ENCODE measurements around the gene HRH4.

The HRH4 gene, protein sequence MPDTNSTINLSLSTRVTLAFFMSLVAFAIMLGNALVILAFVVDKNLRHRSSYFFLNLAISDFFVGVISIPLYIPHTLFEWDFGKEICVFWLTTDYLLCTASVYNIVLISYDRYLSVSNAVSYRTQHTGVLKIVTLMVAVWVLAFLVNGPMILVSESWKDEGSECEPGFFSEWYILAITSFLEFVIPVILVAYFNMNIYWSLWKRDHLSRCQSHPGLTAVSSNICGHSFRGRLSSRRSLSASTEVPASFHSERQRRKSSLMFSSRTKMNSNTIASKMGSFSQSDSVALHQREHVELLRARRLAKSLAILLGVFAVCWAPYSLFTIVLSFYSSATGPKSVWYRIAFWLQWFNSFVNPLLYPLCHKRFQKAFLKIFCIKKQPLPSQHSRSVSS

DNA sequence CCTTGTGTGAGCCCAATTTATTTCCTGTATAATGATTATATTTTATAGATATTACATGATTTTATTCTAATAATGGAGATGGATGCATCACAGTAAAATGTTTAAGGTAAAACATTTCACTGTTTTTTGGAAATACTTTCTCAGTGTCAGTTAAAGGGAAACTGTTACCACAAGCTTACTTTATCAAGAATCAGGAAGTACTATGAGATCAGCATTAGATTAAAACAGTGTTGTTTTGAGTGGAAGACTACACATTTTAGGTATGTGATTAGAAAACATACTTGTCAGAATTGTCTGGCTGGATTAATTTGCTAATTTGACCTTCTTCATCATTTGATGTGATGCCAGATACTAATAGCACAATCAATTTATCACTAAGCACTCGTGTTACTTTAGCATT, at the start of gene HRH4:
TSS of gene HRH4 (plus strand) at position 250 of the 400 bp plus-strand sequence. CDS start at position 342, 92 bp downstream.
- DNase-seq = no peak

DNA sequence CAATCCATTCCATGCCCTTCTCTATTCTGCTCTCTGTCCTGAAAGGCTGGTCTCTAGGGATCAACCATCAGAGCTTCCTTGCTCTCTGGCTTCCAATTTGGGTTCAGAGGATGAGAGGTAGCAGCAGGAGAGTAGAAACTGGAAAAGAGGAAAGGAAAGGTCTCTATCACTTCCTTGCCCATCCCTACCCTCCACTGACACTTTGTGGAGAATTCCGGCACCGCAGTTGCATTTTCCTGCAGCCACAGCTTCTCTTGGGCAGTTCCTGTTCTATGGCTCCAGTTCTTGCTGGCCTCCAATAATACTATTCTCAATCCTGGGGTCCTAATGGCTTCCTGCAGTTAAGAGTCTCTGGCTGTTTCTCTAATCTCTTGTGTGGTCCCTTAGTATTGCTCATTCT, 47.3 kb upstream of the HRH4 start:
- no peak for DNase-seq

DNA sequence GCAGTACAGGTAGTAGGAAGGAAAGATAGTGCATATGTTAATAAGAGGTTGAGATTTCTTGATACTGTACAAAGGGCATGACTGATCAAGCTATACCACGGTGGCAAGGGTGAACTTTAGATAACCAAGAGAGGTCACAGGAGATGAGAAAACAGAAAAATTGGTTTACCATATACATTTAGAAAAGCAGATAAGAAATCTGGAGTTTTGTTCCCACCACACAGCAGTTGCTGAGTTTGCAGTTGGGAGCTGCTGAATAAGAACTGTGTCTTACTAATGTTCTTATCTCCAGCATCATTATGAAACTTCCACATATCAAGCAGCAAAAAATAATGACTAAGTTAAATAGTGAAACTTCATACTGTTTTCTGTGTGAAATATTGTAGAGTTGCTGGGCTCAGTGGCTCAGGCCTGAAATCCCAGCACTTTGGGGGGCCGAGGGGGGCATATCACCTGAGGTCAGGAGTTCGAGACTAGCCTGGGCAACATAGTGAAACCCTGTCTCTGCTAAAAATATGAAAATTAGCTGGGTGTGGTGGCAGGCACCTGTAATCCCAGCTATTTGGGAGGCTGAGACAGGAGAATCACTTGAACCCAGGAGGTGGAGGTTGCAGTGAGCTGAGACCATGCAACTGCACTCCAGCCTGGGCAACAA, 46.0 kb upstream of the HRH4 start:
- DNase-seq = no peak

DNA sequence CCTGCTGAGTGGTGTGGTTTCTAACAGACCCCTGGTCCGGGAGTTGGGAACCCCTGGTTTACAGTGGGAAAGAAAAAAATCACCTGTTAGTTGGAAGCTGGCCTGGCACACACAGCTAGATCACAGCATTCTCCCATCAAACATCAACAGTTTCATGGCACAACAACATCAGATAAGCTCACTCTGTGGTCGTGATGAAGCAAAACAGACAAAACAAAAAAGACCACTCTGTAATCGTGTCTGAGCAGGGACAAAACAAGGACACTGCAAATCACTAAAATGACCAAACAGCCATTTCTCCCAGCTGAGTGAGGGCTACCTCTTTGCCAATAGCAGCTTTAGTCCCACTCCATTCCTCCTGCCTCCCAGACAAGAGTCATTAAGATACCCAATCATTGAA, 43.0 kb upstream of the HRH4 start:
- no peak for DNase-seq

DNA sequence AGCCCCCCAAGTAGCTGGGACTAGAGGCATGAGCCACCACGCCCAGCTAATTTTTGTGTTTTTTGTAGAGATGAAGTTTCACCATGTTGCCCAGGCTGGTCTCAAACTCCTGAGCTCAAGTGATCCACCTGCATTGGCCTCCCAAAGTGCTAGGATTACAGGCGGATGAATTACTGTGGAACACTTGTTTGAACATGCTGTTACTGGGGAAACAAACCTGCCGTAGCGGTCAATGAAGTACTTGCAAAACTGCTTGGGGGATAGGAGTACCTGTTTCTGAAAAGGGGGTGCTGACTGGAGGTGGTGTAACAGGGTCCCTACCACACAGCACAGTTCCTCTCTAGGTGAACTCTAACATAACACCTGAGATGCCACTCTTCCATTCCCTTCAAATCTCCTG, 39.9 kb upstream of the HRH4 start:
- DNase-seq = no peak

DNA sequence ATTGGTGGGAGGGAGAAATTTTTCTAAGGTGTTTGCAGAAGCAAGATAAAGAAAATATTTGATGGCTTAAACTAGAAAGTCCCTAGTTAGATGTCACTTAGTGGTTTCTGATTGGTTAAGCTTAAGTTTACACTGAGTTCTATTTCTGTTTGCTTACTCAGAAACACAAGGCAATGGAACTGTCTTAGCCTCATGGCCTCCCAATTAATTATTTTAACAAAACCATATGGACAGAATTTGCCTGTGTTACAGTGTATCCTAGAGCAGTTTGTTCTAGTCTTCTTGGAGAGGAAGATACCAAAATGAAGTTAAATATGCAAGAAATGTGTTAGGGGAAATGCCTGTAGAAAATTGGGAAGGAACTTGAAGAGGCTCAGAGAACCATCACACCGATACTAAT, 38.6 kb upstream of the HRH4 start:
- DNase-seq = no peak

DNA sequence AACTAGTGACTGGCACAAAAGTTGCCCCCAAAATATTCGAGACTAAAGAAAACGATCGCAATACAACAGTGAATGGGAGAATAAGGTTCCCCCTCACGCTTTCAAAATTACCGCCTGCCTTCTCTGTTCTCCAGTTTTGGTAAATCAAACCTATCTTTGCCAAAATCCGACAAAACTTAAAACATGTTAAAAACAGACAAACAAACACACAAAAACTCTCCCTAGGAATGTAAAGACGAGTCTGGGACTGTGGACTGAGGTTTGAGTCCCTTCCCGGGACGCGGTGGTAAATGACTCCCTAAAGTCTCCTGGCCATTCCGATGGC, 34.4 kb upstream of the HRH4 start:
- DNase-seq = no peak

DNA sequence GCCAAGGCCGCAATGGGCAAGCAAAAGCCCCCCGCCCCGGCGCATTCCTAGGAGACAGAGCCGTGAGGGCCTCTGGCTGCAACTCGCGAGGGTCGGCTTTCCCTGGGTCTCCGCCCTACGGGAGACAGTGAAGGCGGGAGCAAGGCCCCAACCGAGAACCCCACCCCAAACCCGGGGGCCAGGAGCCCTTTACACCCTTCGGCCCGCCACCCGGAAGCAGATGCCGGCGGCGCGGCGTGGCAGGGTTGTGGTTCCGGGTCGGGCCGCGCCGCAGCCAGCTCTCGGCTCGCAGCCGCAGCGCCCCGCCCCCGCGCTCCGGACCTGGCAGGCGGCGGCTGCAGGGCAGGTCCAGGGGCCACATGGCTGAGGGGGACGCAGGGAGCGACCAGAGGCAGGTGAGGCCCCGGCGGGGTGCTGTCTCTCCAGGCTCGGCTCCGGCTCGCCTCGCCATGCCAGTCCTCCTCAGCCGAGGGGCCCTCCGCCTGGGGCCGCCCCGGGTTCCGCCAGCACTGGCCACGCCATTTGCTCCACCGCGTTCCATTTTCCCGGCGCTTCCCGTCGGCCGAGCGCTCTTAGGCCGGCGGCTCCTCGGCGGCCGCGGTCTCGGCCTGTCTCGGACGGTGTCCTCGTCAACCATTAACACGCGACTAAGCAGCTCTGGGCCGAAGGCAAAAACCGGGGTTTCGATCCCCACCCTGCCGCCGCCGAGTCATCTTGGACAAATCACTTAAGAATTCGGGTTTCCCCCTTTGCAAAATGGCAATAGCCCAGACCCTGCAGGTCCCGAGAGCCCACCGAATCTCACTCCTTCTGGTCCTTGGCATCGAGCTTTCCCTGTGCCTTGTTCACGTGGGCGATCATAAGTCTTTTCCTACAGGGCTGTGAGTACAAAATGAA, 33.8 kb upstream of the HRH4 start, which contains the start of gene IMPACT:
TSS of gene IMPACT (plus strand) at position 273 of the 897 bp plus-strand sequence. CDS start at position 360, 87 bp downstream.
- peak; percentile 87 for DNase-seq

DNA sequence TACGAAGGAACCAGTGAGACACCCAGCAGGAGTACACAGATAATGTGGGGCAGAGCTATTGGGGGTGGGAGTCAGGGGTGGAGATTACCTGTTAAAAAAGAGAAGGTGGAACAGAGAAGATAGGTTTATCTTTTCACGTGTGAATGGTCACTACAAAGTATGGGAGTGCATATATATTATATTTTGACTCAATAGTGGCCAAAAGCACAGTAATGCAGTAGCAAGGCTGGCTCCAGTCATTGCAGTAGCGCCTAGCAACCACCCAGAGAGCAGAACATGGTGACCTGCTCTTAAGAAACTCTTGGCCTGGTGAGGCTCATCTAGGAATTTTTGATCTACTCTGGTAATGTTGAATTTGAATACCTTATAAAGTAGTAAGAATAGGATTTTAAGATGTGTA, 33.0 kb upstream of the HRH4 start:
- no peak for DNase-seq

DNA sequence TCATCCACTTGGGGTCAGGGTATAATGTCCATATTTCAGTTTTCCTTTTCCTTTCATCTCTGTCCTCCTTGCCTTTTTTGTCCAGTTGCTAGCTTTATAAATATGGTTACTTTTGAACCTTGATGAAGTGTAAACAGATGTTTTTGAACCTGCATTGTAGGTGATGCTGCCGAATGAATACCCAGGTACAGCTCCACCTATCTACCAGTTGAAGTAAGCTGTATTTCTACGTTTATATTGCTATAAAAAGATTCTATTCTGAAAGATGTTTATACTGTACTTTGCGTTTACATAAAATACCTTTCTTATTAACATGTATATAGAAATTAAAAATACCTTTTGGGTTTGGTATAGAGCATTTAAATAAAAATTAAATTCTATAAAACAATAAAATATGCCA, 31.7 kb upstream of the HRH4 start:
- DNase-seq = no peak

DNA sequence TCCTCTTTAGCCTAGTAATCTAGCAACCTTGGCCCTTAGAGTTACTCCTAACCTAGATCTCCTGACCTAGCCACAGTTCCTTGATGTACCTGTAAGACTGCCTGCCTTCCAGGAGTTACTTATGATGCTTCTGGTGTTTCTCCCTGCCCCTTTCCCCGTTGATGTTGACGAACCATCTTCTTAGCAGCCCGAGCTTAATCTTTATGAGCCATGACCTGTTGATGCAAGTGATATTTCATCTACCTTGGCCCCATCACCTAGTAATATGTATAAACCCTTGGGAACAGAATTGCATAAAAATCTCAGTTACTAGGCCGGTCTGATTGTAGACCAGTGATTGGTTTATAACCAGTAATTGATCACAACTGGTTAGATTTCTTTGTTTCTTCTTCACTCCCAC, 31.2 kb upstream of the HRH4 start:
- no peak for DNase-seq

DNA sequence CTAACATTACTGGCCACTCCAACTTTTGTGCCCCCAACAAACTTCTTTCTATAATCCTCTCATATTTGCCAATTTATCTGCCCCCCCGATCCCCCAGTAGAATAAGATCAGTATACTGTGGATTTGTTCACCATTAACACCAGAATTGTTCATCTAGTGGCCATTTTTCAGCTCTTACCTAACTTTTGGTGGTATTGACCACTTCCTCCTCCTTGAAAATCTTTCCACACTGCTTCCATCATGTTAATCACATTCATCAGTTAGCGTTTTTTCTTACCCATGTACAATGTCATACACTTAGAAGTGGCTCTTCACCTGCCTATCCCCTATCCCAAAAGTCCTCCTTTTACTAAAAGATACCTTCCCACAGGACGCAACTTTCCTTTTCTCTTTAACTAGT, 27.8 kb upstream of the HRH4 start:
- DNase-seq = no peak

DNA sequence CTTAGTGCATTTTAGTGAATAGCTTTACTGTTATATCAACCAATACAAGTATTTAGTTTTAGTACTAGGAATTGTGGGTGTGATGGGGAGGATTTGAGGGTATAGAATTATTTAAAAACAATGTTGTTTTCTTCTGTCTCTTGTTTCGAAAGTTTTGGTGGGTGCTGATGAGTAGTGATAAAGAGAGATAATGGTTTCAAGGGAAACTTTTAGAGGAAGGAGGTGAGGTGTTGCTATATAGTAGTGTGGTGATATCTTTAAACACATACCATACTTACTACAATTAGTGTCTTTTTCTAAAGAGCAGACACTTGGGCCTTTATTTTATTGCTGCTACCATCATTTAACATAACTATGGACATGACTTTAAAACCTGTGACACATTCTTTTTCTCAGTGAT, 23.5 kb upstream of the HRH4 start:
- no peak for DNase-seq

DNA sequence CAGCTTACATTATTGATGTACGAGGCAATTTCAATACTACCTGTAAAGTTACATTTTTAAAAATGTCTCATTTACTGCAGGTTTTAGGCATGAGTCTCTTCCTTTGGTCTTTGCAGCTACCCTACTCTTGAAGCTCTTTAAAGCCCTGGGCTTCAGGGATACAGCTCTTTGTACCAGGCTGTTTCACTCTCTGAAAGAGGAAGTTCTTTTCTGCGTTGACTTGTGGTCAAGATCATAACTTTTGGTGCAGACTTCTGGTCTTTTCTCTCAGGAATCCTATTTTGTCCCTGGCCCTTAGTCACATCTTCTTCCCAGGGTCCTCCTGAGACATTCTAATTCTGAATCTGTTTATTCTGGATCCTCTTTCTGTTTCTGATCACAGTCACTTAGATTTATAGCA, 16.6 kb upstream of the HRH4 start:
- no peak for DNase-seq

DNA sequence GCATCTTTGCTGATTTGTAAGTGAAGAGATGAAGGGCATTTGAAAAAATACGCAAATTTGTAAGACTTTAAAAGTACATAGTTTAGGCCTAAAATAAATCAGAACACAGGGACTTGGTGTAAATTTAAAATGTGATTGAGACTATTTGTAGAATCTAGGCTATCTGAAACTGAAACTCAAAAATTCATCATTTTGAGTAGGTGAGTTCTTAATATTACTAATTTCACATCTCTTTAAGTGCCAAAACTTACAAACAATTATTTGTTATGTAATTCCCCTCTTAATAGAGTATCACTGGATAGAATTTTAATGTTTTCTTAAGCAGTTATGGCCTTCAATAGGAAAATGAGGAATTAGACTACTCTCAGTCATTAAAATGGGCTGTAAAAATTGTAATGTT, 14.0 kb upstream of the HRH4 start:
- DNase-seq = no peak

DNA sequence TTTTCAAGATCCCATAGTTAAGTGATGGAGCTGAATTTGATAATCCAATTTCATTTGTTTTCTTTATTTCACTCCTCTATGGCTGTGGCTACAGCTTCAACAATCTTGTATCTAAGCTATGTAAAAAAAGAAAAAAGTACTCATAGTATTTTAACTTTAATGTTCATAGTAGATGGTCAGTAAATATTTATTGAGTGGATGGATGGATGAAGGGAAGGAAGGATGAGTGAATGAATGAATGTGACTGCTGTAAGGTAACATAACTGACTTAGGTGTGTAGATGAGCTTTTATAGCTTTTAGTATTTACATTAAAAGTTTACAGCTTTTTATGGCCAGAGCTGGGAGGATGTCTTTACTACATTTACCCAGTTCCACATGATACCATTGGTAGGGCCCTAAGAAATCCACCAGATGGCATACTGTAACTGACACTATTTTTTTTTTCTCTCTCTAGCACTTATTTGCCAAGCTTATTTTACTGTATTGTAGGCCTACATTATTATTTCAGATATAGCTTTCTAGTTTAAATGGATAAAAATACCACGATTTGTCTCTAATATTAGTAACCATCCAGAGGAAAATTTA, 13.4 kb upstream of the HRH4 start:
- no peak for DNase-seq

DNA sequence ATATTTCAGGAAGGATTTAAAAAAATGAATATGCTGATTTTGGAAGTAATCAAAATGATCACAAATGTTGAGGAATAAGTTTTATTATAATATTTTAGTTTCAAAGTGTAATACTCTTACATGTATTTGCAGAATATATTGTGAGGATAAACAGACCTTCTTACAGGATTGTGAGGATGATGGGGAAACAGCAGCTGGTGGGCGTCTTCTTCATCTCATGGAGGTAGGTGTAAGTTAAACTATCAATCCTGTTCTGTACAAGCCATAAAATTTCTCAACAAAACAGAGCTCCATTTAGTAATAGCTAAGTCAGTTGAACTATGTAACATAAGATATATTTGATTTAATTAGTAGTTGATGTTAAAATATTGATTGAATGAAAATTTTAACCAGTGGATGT, 12.5 kb upstream of the HRH4 start:
- DNase-seq = no peak

DNA sequence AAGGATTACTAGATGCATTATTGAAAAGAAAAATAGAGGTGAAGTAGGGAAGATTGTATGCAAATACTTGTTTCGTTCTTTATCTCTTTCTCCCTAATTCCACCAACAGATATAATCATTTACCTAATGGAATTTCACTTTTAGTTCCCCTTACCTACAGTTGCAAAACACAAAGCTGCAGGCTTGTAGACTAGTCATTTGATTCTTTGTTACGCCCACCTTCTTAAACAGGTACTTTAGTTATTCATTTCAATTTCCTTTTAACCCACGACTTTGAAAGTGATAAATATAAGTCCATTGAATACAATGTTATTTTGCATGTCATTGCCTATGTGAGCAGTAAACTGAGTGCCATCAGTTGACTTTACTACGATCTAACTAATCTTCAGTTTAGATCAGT, 3.9 kb upstream of the HRH4 start:
- no peak for DNase-seq

DNA sequence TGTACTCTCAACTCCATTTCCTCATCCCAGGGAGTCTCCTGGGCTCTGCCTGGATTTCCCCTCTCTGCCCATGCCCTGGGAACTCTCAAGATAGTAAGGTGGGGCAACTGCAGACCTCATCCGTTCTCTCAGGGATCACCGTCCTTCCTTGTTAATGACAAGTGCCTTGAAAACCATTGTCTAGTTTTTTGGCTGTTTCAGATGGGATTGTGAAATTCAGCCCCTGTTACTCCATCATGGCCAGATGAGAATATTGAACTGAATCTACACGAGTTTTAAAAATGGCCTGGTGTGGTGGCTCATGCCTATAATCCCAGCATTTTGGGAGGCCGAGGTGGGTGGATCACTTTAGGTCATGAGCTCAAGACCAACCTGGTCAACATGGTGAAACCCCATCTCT, 665 bp upstream of the HRH4 start:
- DNase-seq = no peak

DNA sequence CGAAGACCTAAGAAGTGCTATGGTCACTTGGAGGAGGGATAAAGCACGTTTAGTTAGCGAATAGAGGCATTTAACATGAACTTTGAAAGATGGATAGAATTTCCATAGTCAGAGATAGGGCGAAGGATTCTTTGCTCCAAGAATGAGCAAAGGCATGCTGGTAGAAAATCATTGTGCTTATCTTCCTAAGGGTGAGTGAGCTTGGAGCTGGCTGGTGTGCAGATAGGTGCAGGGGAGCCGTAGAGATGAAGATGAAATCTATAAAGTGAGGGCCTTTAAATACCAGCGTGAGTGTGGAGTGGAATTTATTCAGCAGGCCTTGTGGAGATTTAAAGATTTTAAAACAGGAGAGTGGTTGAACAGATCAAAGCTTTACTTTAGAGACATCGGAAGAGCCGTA, 1.6 kb downstream of the HRH4 start:
- no peak for DNase-seq

DNA sequence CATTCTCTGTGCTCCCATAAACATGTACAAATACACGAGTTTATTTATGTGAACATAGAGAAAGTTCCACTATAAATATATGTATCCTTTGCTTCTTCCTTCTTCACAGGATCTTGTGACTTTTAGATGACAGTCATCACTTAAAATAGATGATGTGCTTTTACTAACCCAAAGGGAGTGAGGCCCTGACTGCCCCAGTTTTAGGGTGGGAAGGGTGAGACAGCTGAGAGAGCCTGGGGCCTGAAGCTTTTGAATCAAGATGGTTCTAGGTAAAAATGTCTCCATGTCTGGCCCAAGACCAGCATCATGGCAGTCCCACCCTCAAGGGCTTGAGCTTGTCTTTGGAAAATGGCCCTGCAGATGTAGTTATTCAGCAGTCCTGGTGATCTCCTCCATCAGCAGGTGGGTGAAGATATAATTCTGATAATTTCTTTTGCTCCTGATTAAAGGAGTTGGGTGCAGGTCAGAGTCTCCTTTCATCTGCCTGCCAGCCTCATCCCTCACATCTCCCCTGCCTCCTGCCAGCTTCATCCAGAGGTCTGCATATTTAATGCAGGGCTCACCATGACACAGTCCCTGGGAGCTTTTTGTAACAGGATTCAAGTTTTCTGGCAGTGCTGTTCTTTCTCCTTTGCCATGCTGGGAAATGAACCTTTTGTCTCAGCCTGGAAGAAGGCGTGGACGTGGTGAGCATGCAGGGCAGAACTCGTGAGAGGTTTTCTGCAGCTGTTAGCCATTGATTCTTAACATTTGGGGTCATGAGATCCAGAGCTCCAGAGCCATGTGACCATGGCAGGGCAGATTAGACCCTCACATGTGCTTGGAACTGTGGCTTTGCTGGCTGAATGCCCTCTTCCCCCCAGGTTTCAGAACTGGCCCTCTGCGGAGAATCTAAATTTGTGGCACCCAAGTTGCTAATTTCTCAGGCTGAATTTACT, 2.7 kb downstream of the HRH4 start:
- DNase-seq = no peak

DNA sequence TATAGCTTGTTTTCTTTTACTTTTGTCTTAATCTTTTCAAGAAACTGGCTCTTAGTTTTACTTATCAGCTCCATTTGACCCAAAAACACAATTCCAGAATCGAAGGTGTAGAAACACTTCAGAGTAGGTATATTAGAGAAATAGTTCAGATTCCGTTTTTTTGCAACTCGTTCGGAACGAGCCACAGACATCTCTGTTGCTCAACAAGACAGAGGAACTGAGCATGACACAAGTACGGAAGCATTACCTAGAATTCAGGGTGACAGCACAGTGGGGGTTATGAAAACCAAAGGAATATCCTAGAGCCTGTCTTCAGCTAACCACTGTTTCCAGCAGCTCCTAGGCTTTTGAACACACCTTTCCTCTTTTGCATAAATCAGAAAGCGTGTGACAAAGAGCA, 5.0 kb downstream of the HRH4 start:
- DNase-seq = no peak
